ENCODE results near the gene POC5.

POC5 gene

DNA sequence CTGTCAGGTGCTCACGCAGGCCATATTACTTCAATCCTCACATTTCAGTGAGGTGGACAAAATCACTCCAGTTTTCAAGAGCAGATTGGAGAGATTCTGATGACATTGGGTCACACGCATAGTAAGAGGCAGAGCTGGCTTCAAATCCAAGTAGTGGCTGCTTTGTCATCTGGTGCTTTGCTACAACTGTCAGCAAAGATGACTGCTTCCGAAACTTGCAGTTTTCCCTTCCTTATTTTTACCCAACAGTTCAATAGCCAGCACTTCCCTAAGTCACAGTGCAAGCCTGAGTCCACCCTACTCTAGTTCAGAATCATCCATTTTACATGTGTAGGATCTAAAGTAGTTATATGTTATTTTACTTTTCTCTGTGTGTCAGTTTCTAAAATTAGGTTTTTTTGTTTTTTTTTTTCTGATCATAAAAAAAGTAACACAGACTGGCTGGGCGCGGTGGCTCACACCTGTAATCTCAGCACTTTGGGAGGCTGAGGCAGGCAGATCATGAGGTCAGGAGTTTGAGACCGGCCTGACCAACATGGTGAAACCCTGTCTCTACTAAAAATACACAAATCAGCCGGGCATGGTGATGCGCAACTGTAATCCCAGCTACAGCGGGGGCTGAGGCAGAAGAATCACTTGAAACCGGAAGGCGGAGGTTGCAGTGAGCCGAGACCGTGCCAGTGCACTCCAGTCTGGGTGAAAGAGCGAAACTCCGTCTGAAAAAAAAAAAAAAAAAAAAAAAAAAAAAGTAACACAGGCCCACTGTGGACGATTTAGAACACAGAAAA is 56.4 kb downstream of the POC5 start:
- no peak for DNase-seq (ENCODE audit: low read depth)

GRCh38 chr5:75659791-75660450 is 57.3 kb downstream of the POC5 start:
- no peak for DNase-seq (ENCODE audit: low read depth)

- no peak for DNase-seq (ENCODE audit: low read depth)
These were observed 60.8 kb downstream of the POC5 start for GRCh38 chr5:75656311-75657003.

- DNase-seq (ENCODE audit: low read depth), result no peak
These were observed 62.4 kb downstream of the POC5 start for GRCh38 chr5:75654693-75655295.

GRCh38 chr5:75653521-75653920 is 63.7 kb downstream of the POC5 start:
- DNase-seq (ENCODE audit: low read depth), result no peak

- DNase-seq (ENCODE audit: low read depth), result no peak
These were observed 65.5 kb downstream of the POC5 start for GRCh38 chr5:75651575-75652238.

DNA sequence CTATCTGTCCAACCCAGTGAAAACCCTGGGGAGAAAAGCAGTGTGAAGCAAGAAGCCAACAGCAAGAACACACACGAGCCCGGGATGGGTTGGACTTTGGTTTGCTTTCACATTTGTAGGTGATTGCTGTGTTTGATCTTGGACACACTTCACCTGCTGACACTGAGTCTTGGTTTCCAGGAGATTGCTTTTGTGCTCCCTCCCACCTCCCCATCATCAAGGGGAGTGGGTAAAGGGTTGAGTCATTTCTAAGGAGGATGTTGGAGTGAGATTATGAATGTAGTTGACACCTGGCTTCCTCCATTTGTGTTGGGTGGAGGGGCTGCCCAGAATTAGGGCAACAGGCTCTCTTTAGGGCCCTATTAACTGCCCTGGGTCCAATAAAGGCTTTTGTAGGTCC is 68.5 kb downstream of the POC5 start:
- no peak for DNase-seq (ENCODE audit: low read depth)

DNA sequence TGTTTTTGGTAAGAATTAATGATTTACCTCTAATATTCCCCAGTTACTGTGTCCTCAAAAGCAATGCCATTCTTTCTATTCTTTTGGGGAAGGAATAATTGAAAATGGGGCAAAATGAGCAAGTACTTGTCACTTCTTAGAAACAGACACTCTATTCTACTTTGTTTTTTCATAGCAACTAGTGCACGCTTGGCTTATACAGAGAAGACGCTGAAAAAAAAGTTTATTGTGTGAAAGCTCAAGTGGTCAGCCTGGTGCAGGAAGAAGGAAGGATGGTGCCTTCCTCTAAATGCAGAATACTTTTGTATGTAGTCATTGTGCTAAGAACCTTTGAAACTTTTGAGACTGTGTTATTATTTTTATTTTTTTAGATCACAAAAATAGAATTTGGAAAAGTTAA is 76.4 kb downstream of the POC5 start:
- no peak for DNase-seq (ENCODE audit: low read depth)

GRCh38 chr5:75640395-75640794 is 76.8 kb downstream of the POC5 start:
- no peak for DNase-seq (ENCODE audit: low read depth)

- no peak for DNase-seq (ENCODE audit: low read depth)
These were observed 77.5 kb downstream of the POC5 start for GRCh38 chr5:75639535-75640311.

DNA sequence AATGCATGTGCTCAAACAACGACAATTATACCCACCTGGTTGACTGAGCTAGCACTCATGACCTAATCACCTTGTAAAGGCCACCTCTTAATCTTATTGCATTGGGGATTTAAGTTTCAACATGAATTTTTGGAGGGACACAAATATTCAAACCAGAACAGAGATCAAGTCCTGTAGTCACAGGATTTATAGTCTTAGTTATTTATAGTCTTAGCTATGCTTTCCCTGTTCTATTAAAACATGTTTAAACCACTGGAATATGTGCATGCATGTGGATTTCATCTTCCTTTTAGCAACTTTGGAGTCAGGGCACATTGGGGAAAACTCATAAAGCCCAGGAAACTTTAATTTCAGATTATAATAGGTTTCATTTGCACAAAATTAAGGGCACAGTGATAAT is 79.3 kb downstream of the POC5 start:
- DNase-seq (ENCODE audit: low read depth), result no peak

- no peak for DNase-seq (ENCODE audit: low read depth)
These were observed 84.9 kb downstream of the POC5 start for GRCh38 chr5:75632321-75632720.

- no peak for DNase-seq (ENCODE audit: low read depth)
These were observed 86.4 kb downstream of the POC5 start for GRCh38 chr5:75630875-75631274.

GRCh38 chr5:75627801-75628200 is 89.4 kb downstream of the POC5 start:
- no peak for DNase-seq (ENCODE audit: low read depth)

GRCh38 chr5:75626959-75627358 is 90.3 kb downstream of the POC5 start:
- DNase-seq (ENCODE audit: low read depth), result no peak

Measured in activated T-helper 1 cell treated with Interleukin-2 at 50 U/mL for 16 hours (primary cell).